Activated CD4-positive, alpha-beta T cell treated with anti-CD3 and anti-CD28 coated beads for 36 hours (primary cell): ENCODE results near the gene CFI. TPM values are rescaled to one million over a fixed set of nuclear protein-coding genes. Genes with fewer than 3 reads are reported as not detected.

Experiments used
- ATAC-seq: fragments of 200-7000 bp; cut with Tn5 transposase; one replicate; pipeline ENCODE4 v1.10.0; 2021; ENCODE audit warnings: mild to moderate bottlenecking, moderate library complexity
- CTCF ChIA-PET: fragments of 350-600 bp; sonication (Branson Sonifier 250); formaldehyde crosslinking; loops from one replicate; lab custom pipeline; 2021; ENCODE audit warnings: antibody characterized with exemption; lab: Charles Lee
- POLR2A ChIA-PET: fragments of 350-600 bp; sonication (Branson Sonifier 250); formaldehyde crosslinking; loops from one replicate; lab custom pipeline; 2021; ENCODE audit warnings: antibody characterized with exemption, inconsistent platforms; lab: Charles Lee
- DNase-seq: peaks from one replicate; pipeline ENCODE4 v3.0.0-alpha.2; 2020
- H3K27ac Mint-ChIP-seq: one replicate; pipeline ENCODE4 v1.8.0; 2021; ENCODE audit warnings: mixed read lengths
- H3K27me3 Mint-ChIP-seq: one replicate; pipeline ENCODE4 v1.8.0; 2021; ENCODE audit warnings: mixed read lengths
- H3K36me3 Mint-ChIP-seq: one replicate; pipeline ENCODE4 v1.8.0; 2021; ENCODE audit warnings: low read depth, mixed read lengths
- H3K4me1 Mint-ChIP-seq: one replicate; pipeline ENCODE4 v1.8.0; 2021; ENCODE audit warnings: mixed read lengths
- H3K4me3 Mint-ChIP-seq: one replicate; pipeline ENCODE4 v1.8.0; 2021; ENCODE audit warnings: mild to moderate bottlenecking, moderate library complexity, mixed read lengths
- H3K9me3 Mint-ChIP-seq: one replicate; pipeline ENCODE4 v1.8.0; 2021; ENCODE audit warnings: low read depth, mixed read lengths
- intact Hi-C, 2 experiments: fragments of 100-400 bp; cut with DNase I in 1 of 2; cut with micrococcal nuclease in 1 of 2; formaldehyde crosslinking; loops; one replicate each; pipeline versions ENCODE4 v1.14.2 to v1.15.1; 2022 to 2024; cut with DNase I, micrococcal nuclease
- total RNA-seq, 2 experiments: library from RNA; stranded (reverse); gene quantifications; one replicate each; pipeline ENCODE4 v1.2.3, GENCODE V29; 2021

CFI gene
- total RNA-seq, 2 experiments from 2014 or later = not detected

- ATAC-seq = no peak
- Mint-ChIP-seq H3K9me3 (no peaks in the 10 kb centered on the region), H3K27me3 (no peaks in the 10 kb centered on the region), H3K36me3 (peaks cover 64% of the 10 kb centered on the region), H3K27ac (no peak overlapping the region), H3K4me1 (peaks cover 69% of the 10 kb centered on the region), H3K4me3 (no peak overlapping the region)
- ChIA-PET CTCF (interaction anchor here (1.0 kb wide), 1 partner anchor 10 kb away, joined by 3 read pairs; the partner anchor contains the start of gene RRH), POLR2A (no interaction called here)
- DNase-seq = no peak
- intact Hi-C loops = loop anchor here (5.0 to 10.0 kb wide), 4 partner anchors 127 to 269 kb away; no protein-coding TSS in a partner anchor
Observed at GRCh38 chr4:109818268-109818667, 16.5 kb upstream of the CFI start.

GRCh38 chr4:109816894-109817293 lies 15.1 kb upstream of the CFI start:
- Mint-ChIP-seq H3K36me3 (peaks cover 55% of the 10 kb centered on the region), H3K4me1 (peaks cover 63% of the 10 kb centered on the region), H3K27ac (peak overlapping the region; percentile 99), H3K27me3 (no peaks in the 10 kb centered on the region), H3K9me3 (no peaks in the 10 kb centered on the region), H3K4me3 (peak overlapping the region; percentile 99)
- ATAC-seq (peak; percentile 25), DNase-seq (no peak)
- ChIA-PET POLR2A (no interaction called here), CTCF (interaction anchor here (0.9 to 1.3 kb wide), 2 partner anchors 8 to 257 kb away, joined by 4 read pairs; partner anchors contain the start of gene MCUB)
- intact Hi-C loops = loop anchor here (2.0 to 10.0 kb wide), 5 partner anchors 88 to 270 kb away; no protein-coding TSS in a partner anchor

GRCh38 chr4:109816082-109816442 lies 14.3 kb upstream of the CFI start:
- H3K4me3 Mint-ChIP-seq = peak overlapping the region; percentile 99
- H3K4me1 Mint-ChIP-seq = peaks cover 55% of the 10 kb centered on the region
- POLR2A ChIA-PET = no interaction called here

GRCh38 chr4:109815151-109816081 lies 13.6 kb upstream of the CFI start, which contains the start of gene GAR1:
Gene GAR1, plus strand, starts transcription at chr4:109815762. Its CDS starts 403 bp downstream, at chr4:109816165.
- no peaks in the 10 kb centered on the region for H3K27me3 Mint-ChIP-seq
- CTCF ChIA-PET = interaction anchor here (1.0 to 2.4 kb wide), 3 partner anchors 9 to 22 kb away, joined by 3 to 9 read pairs (median 4); no protein-coding TSS in a partner anchor
- H3K27ac Mint-ChIP-seq = peak within 1 kb of the TSS; percentile 99
- ATAC-seq = peak; percentile 92
- intact Hi-C loops = loop anchor here (1.0 to 10.0 kb wide), 14 partner anchors 85 to 1195 kb away; partner anchors contain the start of genes MCUB (in 2 of the 2), SEC24B (in 2 of the 2), CASP6 (in 1 of the 2) and ELOVL6 (in 1 of the 2)
- peak; percentile 94 for DNase-seq
- POLR2A ChIA-PET = interaction anchor here (0.7 kb wide), 1 partner anchor 382 kb away, joined by 3 read pairs; the partner anchor contains the start of gene SEC24B
- peak within 1 kb of the TSS; percentile 99 for H3K4me3 Mint-ChIP-seq
- H3K9me3 Mint-ChIP-seq = no peaks in the 10 kb centered on the region
- H3K36me3 Mint-ChIP-seq = peaks cover 41% of the 10 kb centered on the region
- H3K4me1 Mint-ChIP-seq = peaks cover 49% of the 10 kb centered on the region

More at GRCh38 chr4:109816082-109816442, 14.3 kb upstream of the CFI start:
- peaks cover 47% of the 10 kb centered on the region for H3K36me3 Mint-ChIP-seq
- no peaks in the 10 kb centered on the region for H3K27me3 Mint-ChIP-seq
- ATAC-seq (peak; percentile 5), DNase-seq (peak; percentile 68)
- peak overlapping the region; percentile 99 for H3K27ac Mint-ChIP-seq
- intact Hi-C loops = loop anchor here (2.0 to 10.0 kb wide), 5 partner anchors 87 to 271 kb away; no protein-coding TSS in a partner anchor
- CTCF ChIA-PET = interaction anchor here (0.9 to 2.4 kb wide), 3 partner anchors 9 to 256 kb away, joined by 4 to 9 read pairs (median 4); partner anchors contain the start of gene MCUB
- H3K9me3 Mint-ChIP-seq = no peaks in the 10 kb centered on the region

- DNase-seq (no peak), ATAC-seq (no peak)
- CTCF ChIA-PET = interaction anchor here (0.5 kb wide), 1 partner anchor 784 kb away, joined by 3 read pairs; no protein-coding TSS in a partner anchor
- Mint-ChIP-seq H3K4me1 (peaks cover 16% of the 10 kb centered on the region), H3K36me3 (peaks cover 10% of the 10 kb centered on the region), H3K9me3 (no peaks in the 10 kb centered on the region), H3K4me3 (no peak overlapping the region), H3K27me3 (peaks cover 4% of the 10 kb centered on the region), H3K27ac (no peak overlapping the region)
- POLR2A ChIA-PET = no interaction called here
- intact Hi-C loops = loop anchor here in 1 of 2 experiments (10.0 kb wide), 1 partner anchor 133 kb away; no protein-coding TSS in a partner anchor
Observed at GRCh38 chr4:109811707-109812106, 9.9 kb upstream of the CFI start.

GRCh38 chr4:109810552-109811387 lies 9.0 kb upstream of the CFI start:
- Mint-ChIP-seq H3K36me3 (peaks cover 3% of the 10 kb centered on the region), H3K27ac (no peak overlapping the region), H3K27me3 (peaks cover 4% of the 10 kb centered on the region), H3K9me3 (no peaks in the 10 kb centered on the region), H3K4me3 (no peak overlapping the region), H3K4me1 (peaks cover 7% of the 10 kb centered on the region)
- ATAC-seq = no peak
- DNase-seq = no peak
- intact Hi-C loops = loop anchor here in 1 of 2 experiments (10.0 kb wide), 1 partner anchor 134 kb away; no protein-coding TSS in a partner anchor
- ChIA-PET POLR2A (no interaction called here), CTCF (interaction anchor here (0.5 to 0.6 kb wide), 2 partner anchors 10 to 308 kb away, joined by 3 read pairs; no protein-coding TSS in a partner anchor)

- Mint-ChIP-seq H3K27ac (no peak overlapping the region), H3K27me3 (peaks cover 4% of the 10 kb centered on the region), H3K36me3 (no peaks in the 10 kb centered on the region), H3K9me3 (no peaks in the 10 kb centered on the region), H3K4me1 (peaks cover 4% of the 10 kb centered on the region), H3K4me3 (no peak overlapping the region)
- no peak for ATAC-seq
- no peak for DNase-seq
- ChIA-PET POLR2A (no interaction called here), CTCF (interaction anchor here (0.6 kb wide), 2 partner anchors 309 to 377 kb away, joined by 3 read pairs; no protein-coding TSS in a partner anchor)
- intact Hi-C loops = loop anchor here in 1 of 2 experiments (10.0 kb wide), 1 partner anchor 135 kb away; no protein-coding TSS in a partner anchor
Observed at GRCh38 chr4:109809655-109810054, 7.9 kb upstream of the CFI start.

GRCh38 chr4:109803924-109804571 lies 2.2 kb upstream of the CFI start:
- ChIA-PET POLR2A (no interaction called here), CTCF (interaction anchor here (0.6 to 1.2 kb wide), 5 partner anchors 39 to 976 kb away, joined by 3 to 5 read pairs (median 3); no protein-coding TSS in a partner anchor)
- Mint-ChIP-seq H3K27me3 (peaks cover 2% of the 10 kb centered on the region), H3K27ac (no peak overlapping the region), H3K4me3 (no peak overlapping the region), H3K36me3 (no peaks in the 10 kb centered on the region), H3K9me3 (no peaks in the 10 kb centered on the region), H3K4me1 (no peaks in the 10 kb centered on the region)
- ATAC-seq = no peak
- peak; percentile 25 for DNase-seq
- intact Hi-C loops = loop anchor here (1.0 to 2.0 kb wide), 2 partner anchors 381 to 382 kb away; no protein-coding TSS in a partner anchor

GRCh38 chr4:109801099-109801789 lies 555 bp downstream of the CFI start:
- H3K36me3 Mint-ChIP-seq = peaks cover 2% of the 10 kb centered on the region
- POLR2A ChIA-PET = no interaction called here
- ATAC-seq (no peak), DNase-seq (no peak)
- no peak overlapping the region for H3K27ac Mint-ChIP-seq
- intact Hi-C loops = no loop called here
- no peaks in the 10 kb centered on the region for H3K27me3 Mint-ChIP-seq
- CTCF ChIA-PET = no interaction called here
- peaks cover 7% of the 10 kb centered on the region for H3K9me3 Mint-ChIP-seq
- no peak overlapping the region for H3K4me3 Mint-ChIP-seq
- no peaks in the 10 kb centered on the region for H3K4me1 Mint-ChIP-seq
